GM06990 (cell line): ENCODE data around the gene DPCD.

ENCODE experiments used
- DNase-seq: peaks from one replicate; pipeline ENCODE4 v3.0.0-alpha.2; 2011; ENCODE audit not compliant: insufficient read length; ENCODE audit errors: extremely low read depth
- H3K27me3 ChIP-seq: replicated peaks from 2 replicates; pipeline ENCODE4 v1.6.0; 2011; ENCODE audit warnings: low read length; ENCODE audit not compliant: control insufficient read depth, insufficient read depth
- H3K36me3 ChIP-seq: 2 replicates; pipeline ENCODE4 v1.5.1; 2011; ENCODE audit warnings: low read length; ENCODE audit not compliant: control insufficient read depth, insufficient read depth
- H3K4me3 ChIP-seq: replicated peaks from 2 replicates; pipeline ENCODE4 v1.5.1; 2011; ENCODE audit warnings: low read depth, mild to moderate bottlenecking, control low read depth, low read length
- CTCF ChIP-seq: IDR thresholded peaks from 2 replicates; pipeline ENCODE4 v1.5.1; 2011; ENCODE audit warnings: low read length, control low read depth, mild to moderate bottlenecking, inconsistent platforms; ENCODE audit not compliant: insufficient read depth, poor library complexity, severe bottlenecking

Gene DPCD

GRCh38 chr10:101561068-101561915, 26.8 kb upstream of the DPCD start:
- Histone ChIP-seq H3K4me3 (no peak overlapping the region), H3K36me3 (no peaks in the 10 kb centered on the region), H3K27me3 (no peaks in the 10 kb centered on the region; the same call in none of the 2 replicates)
- TF ChIP-seq CTCF, result no peak
- DNase-seq, result no peak

- H3K27me3 ChIP-seq, result no peaks in the 10 kb centered on the region; the same call in none of the 2 replicates
- DNase-seq, result no peak
- TF ChIP-seq CTCF, result no peak
- H3K36me3 ChIP-seq, result no peaks in the 10 kb centered on the region
- H3K4me3 ChIP-seq, result no peak overlapping the region
These were observed 25.9 kb upstream of the DPCD start for GRCh38 chr10:101562231-101562630.

GRCh38 chr10:101563007-101563406, 25.1 kb upstream of the DPCD start:
- Histone ChIP-seq H3K27me3 (no peaks in the 10 kb centered on the region; the same call in none of the 2 replicates), H3K36me3 (no peaks in the 10 kb centered on the region), H3K4me3 (no peak overlapping the region)
- no peak for DNase-seq
- TF ChIP-seq CTCF, result no peak

GRCh38 chr10:101563497-101564040, 24.6 kb upstream of the DPCD start:
- no peak overlapping the region for H3K4me3 ChIP-seq
- no peak for DNase-seq
- no peaks in the 10 kb centered on the region; the same call in none of the 2 replicates for H3K27me3 ChIP-seq
- TF ChIP-seq CTCF, result no peak
- no peaks in the 10 kb centered on the region for H3K36me3 ChIP-seq

- DNase-seq, result no peak
- TF ChIP-seq CTCF, result no peak
- no peaks in the 10 kb centered on the region for H3K36me3 ChIP-seq
- H3K27me3 ChIP-seq, result no peaks in the 10 kb centered on the region; the same call in none of the 2 replicates
- H3K4me3 ChIP-seq, result no peak overlapping the region
These were observed 23.6 kb upstream of the DPCD start for GRCh38 chr10:101564490-101564991.
